Testis (tissue), 2 donors: ENCODE results near the gene FOXA1.

Experiments
- POLR2A ChIP-seq: fragments of 450-650 bp; IDR thresholded peaks from one replicate; pipeline ENCODE4 v1.6.1; 2017; ENCODE audit warnings: antibody characterized with exemption, mild to moderate bottlenecking, moderate library complexity
- TF ChIP-seq, protein P1 (sequence below), 3 experiments: fragments of 450-650 bp in 2 of 3; fragments of 200-600 bp in 1 of 3; sonication (generic) in 1 of 3; IDR thresholded peaks; one replicate each; pipeline ENCODE4 v1.5.1; 2016 to 2019; ENCODE audit warnings: antibody characterized with exemption in 3 of 3, mild to moderate bottlenecking in 2 of 3, moderate library complexity in 1 of 3

GRCh38 chr14:37588667-37588955 is 6.4 kb downstream of the FOXA1 start:
- TF ChIP-seq, protein P1, sequence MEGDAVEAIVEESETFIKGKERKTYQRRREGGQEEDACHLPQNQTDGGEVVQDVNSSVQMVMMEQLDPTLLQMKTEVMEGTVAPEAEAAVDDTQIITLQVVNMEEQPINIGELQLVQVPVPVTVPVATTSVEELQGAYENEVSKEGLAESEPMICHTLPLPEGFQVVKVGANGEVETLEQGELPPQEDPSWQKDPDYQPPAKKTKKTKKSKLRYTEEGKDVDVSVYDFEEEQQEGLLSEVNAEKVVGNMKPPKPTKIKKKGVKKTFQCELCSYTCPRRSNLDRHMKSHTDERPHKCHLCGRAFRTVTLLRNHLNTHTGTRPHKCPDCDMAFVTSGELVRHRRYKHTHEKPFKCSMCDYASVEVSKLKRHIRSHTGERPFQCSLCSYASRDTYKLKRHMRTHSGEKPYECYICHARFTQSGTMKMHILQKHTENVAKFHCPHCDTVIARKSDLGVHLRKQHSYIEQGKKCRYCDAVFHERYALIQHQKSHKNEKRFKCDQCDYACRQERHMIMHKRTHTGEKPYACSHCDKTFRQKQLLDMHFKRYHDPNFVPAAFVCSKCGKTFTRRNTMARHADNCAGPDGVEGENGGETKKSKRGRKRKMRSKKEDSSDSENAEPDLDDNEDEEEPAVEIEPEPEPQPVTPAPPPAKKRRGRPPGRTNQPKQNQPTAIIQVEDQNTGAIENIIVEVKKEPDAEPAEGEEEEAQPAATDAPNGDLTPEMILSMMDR (IDR thresholded peaks at IDR 0.05) = no peak
- TF ChIP-seq POLR2A = no peak
